WTC11 (cell line): ENCODE measurements around the gene RTKN2. TPM values are rescaled to one million over a fixed set of nuclear protein-coding genes. Genes with fewer than 3 reads are reported as not detected.

ENCODE experiments used
- ATAC-seq: fragments of 200-7000 bp; cut with Tn5 transposase; 2 replicates; pipeline ENCODE4 v1.10.0; 2021; ENCODE audit warnings: mild to moderate bottlenecking, moderate library complexity
- CTCF ChIA-PET: fragments of 300-600 bp; sonication (Branson Sonifier 250); formaldehyde crosslinking; loops from one replicate; lab custom pipeline; 2021; ENCODE audit warnings: antibody characterized with exemption; lab: Charles Lee
- POLR2A ChIA-PET: fragments of 350-600 bp; sonication (Branson Sonifier 250); formaldehyde crosslinking; loops from one replicate; lab custom pipeline; 2021; ENCODE audit warnings: antibody characterized with exemption; lab: Charles Lee
- DNase-seq: peaks from one replicate; pipeline ENCODE4 v3.0.0; 2021; ENCODE audit warnings: low spot score
- H3K27ac Mint-ChIP-seq: 2 replicates; pipeline ENCODE4 v1.8.0; 2021; ENCODE audit warnings: mixed read lengths
- H3K27me3 Mint-ChIP-seq: 2 replicates; pipeline ENCODE4 v1.8.0; 2021; ENCODE audit warnings: low read depth, mild to moderate bottlenecking, moderate library complexity, mixed read lengths
- H3K36me3 Mint-ChIP-seq: 2 replicates; pipeline ENCODE4 v1.8.0; 2021; ENCODE audit warnings: mixed read lengths
- H3K4me1 Mint-ChIP-seq: 2 replicates; pipeline ENCODE4 v1.8.0; 2022; ENCODE audit warnings: mixed read lengths
- H3K4me3 Mint-ChIP-seq: 2 replicates; pipeline ENCODE4 v1.8.0; 2021; ENCODE audit warnings: mild to moderate bottlenecking, moderate library complexity, mixed read lengths
- H3K9me3 Mint-ChIP-seq: 2 replicates; pipeline ENCODE4 v1.8.0; 2021; ENCODE audit warnings: mixed read lengths
- ATF1 ChIP-seq: sonication (generic); formaldehyde crosslinking; IDR thresholded peaks from 2 replicates; pipeline ENCODE4 v1.8.1; 2023; ENCODE audit warnings: mild to moderate bottlenecking, moderate library complexity, missing genetic modification reagents
- ATF3 ChIP-seq: sonication (generic); formaldehyde crosslinking; conservative IDR thresholded peaks from 2 replicates; pipeline ENCODE4 v1.8.1; 2022; ENCODE audit warnings: mild to moderate bottlenecking, missing genetic modification reagents
- CREB1 ChIP-seq: sonication (generic); formaldehyde crosslinking; IDR thresholded peaks from 2 replicates; pipeline ENCODE4 v1.8.0; 2023; ENCODE audit warnings: mild to moderate bottlenecking, missing genetic modification reagents
- ETV6 ChIP-seq: sonication (generic); formaldehyde crosslinking; IDR thresholded peaks from 2 replicates; pipeline ENCODE4 v1.8.1; 2022; ENCODE audit warnings: mild to moderate bottlenecking, missing genetic modification reagents
- MLX ChIP-seq: sonication (generic); formaldehyde crosslinking; IDR thresholded peaks from 2 replicates; pipeline ENCODE4 v1.8.1; 2023; ENCODE audit warnings: mild to moderate bottlenecking, missing genetic modification reagents, moderate library complexity
- NFE2L1 ChIP-seq: sonication (generic); formaldehyde crosslinking; IDR thresholded peaks from 2 replicates; pipeline ENCODE4 v1.8.1; 2023; ENCODE audit warnings: missing genetic modification reagents
- NFYB ChIP-seq: sonication (generic); formaldehyde crosslinking; conservative IDR thresholded peaks from 2 replicates; pipeline ENCODE4 v1.8.0; 2022; ENCODE audit warnings: low read depth, missing genetic modification reagents
- PRDM15 ChIP-seq: sonication (generic); formaldehyde crosslinking; IDR thresholded peaks from 2 replicates; pipeline ENCODE4 v1.8.0; 2022; ENCODE audit warnings: missing genetic modification reagents
- RELA ChIP-seq: sonication (generic); formaldehyde crosslinking; IDR thresholded peaks from 2 replicates; pipeline ENCODE4 v1.8.1; 2022; ENCODE audit warnings: missing genetic modification reagents, mild to moderate bottlenecking, borderline replicate concordance
- SP1 ChIP-seq: sonication (generic); formaldehyde crosslinking; conservative IDR thresholded peaks from 2 replicates; pipeline ENCODE4 v1.8.1; 2022; ENCODE audit warnings: missing genetic modification reagents
- ZBTB21 ChIP-seq: sonication (generic); formaldehyde crosslinking; IDR thresholded peaks from 2 replicates; pipeline ENCODE4 v1.8.1; 2023; ENCODE audit warnings: mild to moderate bottlenecking, missing genetic modification reagents, borderline replicate concordance
- ZNF281 ChIP-seq: sonication (generic); formaldehyde crosslinking; IDR thresholded peaks from 2 replicates; pipeline ENCODE4 v1.8.0; 2023; ENCODE audit warnings: mild to moderate bottlenecking, missing genetic modification reagents
- ZNF396 ChIP-seq: fragments of 250-450 bp; sonication (Bioruptor Pico); IDR thresholded peaks from 2 replicates; pipeline ENCODE4 v1.8.0; 2021; ENCODE audit warnings: mild to moderate bottlenecking, moderate library complexity, borderline replicate concordance
- ZNF425 ChIP-seq: fragments of 250-450 bp; sonication (Bioruptor Pico); conservative IDR thresholded peaks from 2 replicates; pipeline ENCODE4 v1.9.0; 2021; ENCODE audit warnings: mild to moderate bottlenecking
- ZNF512 ChIP-seq: sonication (generic); formaldehyde crosslinking; IDR thresholded peaks from 2 replicates; pipeline ENCODE4 v1.8.1; 2022; ENCODE audit warnings: missing genetic modification reagents, borderline replicate concordance
- ZNF671 ChIP-seq: fragments of 250-450 bp; sonication (Bioruptor Pico); IDR thresholded peaks from 2 replicates; pipeline ENCODE4 v1.8.0; 2021; ENCODE audit warnings: mild to moderate bottlenecking
- total RNA-seq: library from RNA; stranded (reverse); gene quantifications from 3 replicates; pipeline ENCODE4 v1.2.3, GENCODE V29; 2021

The RTKN2 gene
- total RNA-seq, 1 experiment from 2014 or later = 20.5 TPM

- H3K27me3 Mint-ChIP-seq = no peaks in the 10 kb centered on the region
- H3K9me3 Mint-ChIP-seq = no peaks in the 10 kb centered on the region
- TF ChIP-seq SP1 (CRISPR knock-in tag) = no peak
- no peak for TF ChIP-seq MLX (CRISPR knock-in tag)
- no peak overlapping the region for H3K27ac Mint-ChIP-seq
- H3K36me3 Mint-ChIP-seq = peaks cover 20% of the 10 kb centered on the region
- ChIA-PET POLR2A (no interaction called here), CTCF (interaction anchor here (1.1 kb wide), 1 partner anchor 362 kb away, joined by 3 read pairs; no protein-coding TSS in a partner anchor)
- no peak overlapping the region for H3K4me3 Mint-ChIP-seq
- no peak for ATAC-seq
- no peak for DNase-seq
- peaks cover 6% of the 10 kb centered on the region for H3K4me1 Mint-ChIP-seq
These were observed 9.7 kb downstream of the RTKN2 start for GRCh38 chr10:62258926-62259325.

GRCh38 chr10:62253704-62254103 lies 14.9 kb downstream of the RTKN2 start:
- Mint-ChIP-seq H3K4me1 (peaks cover 28% of the 10 kb centered on the region), H3K36me3 (0 out of 2 replicates have a peak, but pooled peaks cover 3% of the 10 kb centered on the region), H3K9me3 (no peaks in the 10 kb centered on the region), H3K4me3 (no peak overlapping the region), H3K27ac (peak overlapping the region; percentile 13; the same call in 1 of the 2 replicates), H3K27me3 (no peaks in the 10 kb centered on the region)
- ChIA-PET CTCF (interaction anchor here (1.7 kb wide), 1 partner anchor 9 kb away, joined by 10 read pairs; no protein-coding TSS in a partner anchor), POLR2A (no interaction called here)
- TF ChIP-seq ZNF425 (no peak), CREB1 (CRISPR knock-in tag) (no peak), PRDM15 (CRISPR knock-in tag) (no peak), ZNF281 (CRISPR knock-in tag) (no peak), ATF1 (no peak), NFE2L1 (CRISPR knock-in tag) (no peak), ZNF512 (no peak), ZNF671 (CRISPR knock-in tag) (no peak), ZNF396 (no peak), NFYB (CRISPR knock-in tag) (no peak), ATF3 (CRISPR knock-in tag) (no peak), RELA (CRISPR knock-in tag) (no peak), ETV6 (CRISPR knock-in tag) (no peak), SP1 (CRISPR knock-in tag) (no peak), ZBTB21 (CRISPR knock-in tag) (no peak)
- no peak for DNase-seq
- no peak for ATAC-seq
